ENCODE results near the gene RPL29.

- TF ChIP-seq, protein P1, sequence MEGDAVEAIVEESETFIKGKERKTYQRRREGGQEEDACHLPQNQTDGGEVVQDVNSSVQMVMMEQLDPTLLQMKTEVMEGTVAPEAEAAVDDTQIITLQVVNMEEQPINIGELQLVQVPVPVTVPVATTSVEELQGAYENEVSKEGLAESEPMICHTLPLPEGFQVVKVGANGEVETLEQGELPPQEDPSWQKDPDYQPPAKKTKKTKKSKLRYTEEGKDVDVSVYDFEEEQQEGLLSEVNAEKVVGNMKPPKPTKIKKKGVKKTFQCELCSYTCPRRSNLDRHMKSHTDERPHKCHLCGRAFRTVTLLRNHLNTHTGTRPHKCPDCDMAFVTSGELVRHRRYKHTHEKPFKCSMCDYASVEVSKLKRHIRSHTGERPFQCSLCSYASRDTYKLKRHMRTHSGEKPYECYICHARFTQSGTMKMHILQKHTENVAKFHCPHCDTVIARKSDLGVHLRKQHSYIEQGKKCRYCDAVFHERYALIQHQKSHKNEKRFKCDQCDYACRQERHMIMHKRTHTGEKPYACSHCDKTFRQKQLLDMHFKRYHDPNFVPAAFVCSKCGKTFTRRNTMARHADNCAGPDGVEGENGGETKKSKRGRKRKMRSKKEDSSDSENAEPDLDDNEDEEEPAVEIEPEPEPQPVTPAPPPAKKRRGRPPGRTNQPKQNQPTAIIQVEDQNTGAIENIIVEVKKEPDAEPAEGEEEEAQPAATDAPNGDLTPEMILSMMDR (IDR thresholded peaks at IDR 0.05), result peak; percentile 10 to 62 (median 21)
- TF ChIP-seq EP300 (IDR thresholded peaks at IDR 0.05), result no peak
Measured at GRCh38 chr3:51955893-51956770, 39.6 kb downstream of the RPL29 start.

Data from esophagus muscularis mucosa (tissue), 3 donors.